K562 (cell line): ENCODE results near the gene PPP1R37. TPM values are rescaled to one million over a fixed set of nuclear protein-coding genes. Genes with fewer than 3 reads are reported as not detected.

Source experiments
- ATAC-seq: fragments of 200-7000 bp; cut with Tn5 transposase; 3 replicates; pipeline ENCODE4 v1.9.1; 2020; ENCODE audit warnings: moderate library complexity
- BruUV-seq: library from RNA; stranded (reverse); fragments of 400-500 nt; replicated peaks from 2 replicates; lab custom pipeline; 2021; lab: Mats Ljungman, UMichigan
- CTCF ChIA-PET: fragments of 300-600 bp; formaldehyde crosslinking; extraction: SDS; loops from one replicate; lab custom pipeline; 2021; ENCODE audit warnings: low intra/inter-chr PET ratio; lab: Yijun Ruan, JAX
- POLR2A ChIA-PET: fragments of 300-600, 350-650 bp; sonication (Branson Sonifier 250); formaldehyde crosslinking; extraction: SDS; loops from one replicate; lab custom pipeline; 2021; ENCODE audit warnings: antibody characterized with exemption, inconsistent platforms; lab: Yijun Ruan, JAX
- DNase-seq, 4 experiments: peaks; one replicate each; pipeline versions ENCODE4 v3.0.0 to v3.0.0-alpha.2; 2011 to 2018; ENCODE audit warnings: low spot score in 3 of 4, mixed read lengths in 3 of 4; ENCODE audit errors: extremely low read depth in 1 of 4
- FAIRE-seq: peaks from 2 replicates; lab custom pipeline; 2011; peaks lifted over from hg19 to GRCh38; lab: Jason Lieb, UNC
- H2AFZ ChIP-seq: 2 replicates; pipeline ENCODE4 v1.6.0; 2011; ENCODE audit warnings: low read depth, low read length, control low read depth, inconsistent platforms
- H3K27ac ChIP-seq: fragments of 200-600 bp; 3 replicates; pipeline ENCODE4 v1.8.0; 2011; ENCODE audit warnings: low read depth, mild to moderate bottlenecking, control low read depth, inconsistent platforms, low read length, moderate library complexity, mixed read lengths; ENCODE audit errors: extremely low read depth
- H3K27me3 ChIP-seq, 2 experiments: fragments of 300-600 bp in 1 of 2; 2 replicates in 1 of 2; 3 replicates in 1 of 2; pipeline versions ENCODE4 v1.6.0 to v1.8.0; 2011; ENCODE audit warnings: inconsistent platforms in 2 of 2, low read length in 2 of 2, mild to moderate bottlenecking in 1 of 2, mixed read lengths in 1 of 2, moderate library complexity in 1 of 2; ENCODE audit not compliant: control insufficient read depth in 2 of 2, insufficient read depth in 2 of 2
- H3K36me3 ChIP-seq: fragments of 300-600 bp; 3 replicates; pipeline ENCODE4 v1.8.0; 2011; ENCODE audit warnings: mild to moderate bottlenecking, low read length, inconsistent platforms; ENCODE audit not compliant: control insufficient read depth, insufficient read depth
- H3K4me1 ChIP-seq, 2 experiments: fragments of 200-600 bp in 1 of 2; replicated peaks in 1 of 2; 2 replicates in 1 of 2; 3 replicates in 1 of 2; pipeline versions ENCODE4 v1.5.1 to v1.8.0; 2011; ENCODE audit warnings: inconsistent platforms in 2 of 2, low read length in 2 of 2, mild to moderate bottlenecking in 1 of 2, mixed read lengths in 1 of 2, moderate library complexity in 1 of 2; ENCODE audit not compliant: control insufficient read depth in 2 of 2, insufficient read depth in 2 of 2
- H3K4me2 ChIP-seq: 2 replicates; pipeline ENCODE4 v1.6.1; 2011; ENCODE audit warnings: low read length, control low read depth, inconsistent platforms, mixed read lengths; ENCODE audit not compliant: insufficient read depth
- H3K4me3 ChIP-seq: fragments of 200-600 bp; sonication (generic), shearing (Covaris generic); 2 replicates; pipeline ENCODE4 v1.5.1; 2016; ENCODE audit warnings: control low read depth, inconsistent platforms
- H3K79me2 ChIP-seq: fragments of 200-600 bp; 3 replicates; pipeline ENCODE4 v1.8.0; 2011; ENCODE audit warnings: low read length, inconsistent platforms; ENCODE audit not compliant: control insufficient read depth, insufficient read depth
- H3K9ac ChIP-seq, 2 experiments: 2 replicates each; pipeline versions ENCODE4 v1.6.0 to v1.6.1; 2011; ENCODE audit warnings: low read depth in 2 of 2, low read length in 2 of 2, control low read depth in 1 of 2, inconsistent platforms in 1 of 2, mild to moderate bottlenecking in 1 of 2, mixed read lengths in 1 of 2; ENCODE audit not compliant: insufficient read depth in 1 of 2
- H3K9me1 ChIP-seq: one replicate; pipeline ENCODE4 v1.6.0; 2011; ENCODE audit warnings: inconsistent platforms, mild to moderate bottlenecking, low read length, moderate library complexity; ENCODE audit not compliant: control insufficient read depth, insufficient read depth
- H3K9me3 ChIP-seq: replicated peaks from 2 replicates; pipeline ENCODE4 v1.5.1; 2011; ENCODE audit warnings: low read depth, low read length, inconsistent platforms; ENCODE audit not compliant: control insufficient read depth, insufficient read depth
- H4K20me1 ChIP-seq: replicated peaks from 2 replicates; pipeline ENCODE4 v1.6.1; 2011; ENCODE audit warnings: low read length, inconsistent platforms, mixed read lengths; ENCODE audit not compliant: control insufficient read depth, insufficient read depth
- POLR2G ChIP-seq: fragments of 200-400 bp; formaldehyde crosslinking; IDR thresholded peaks from 2 replicates; pipeline ENCODE4 v1.6.1; 2017; ENCODE audit warnings: low read depth, mild to moderate bottlenecking, antibody characterized with exemption, low read length, moderate library complexity
- RBM15 ChIP-seq: fragments of 200-400 bp; formaldehyde crosslinking; IDR thresholded peaks from 2 replicates; pipeline ENCODE4 v1.6.1; 2018; ENCODE audit warnings: mild to moderate bottlenecking, low read length, moderate library complexity; ENCODE audit not compliant: insufficient read depth
- WGBS: fragments of 100-300 bp; shearing (Covaris generic); methylation state at CpG from one replicate; pipeline ENCODE4 v1.1.6; 2016; ENCODE audit warnings: low coverage, mixed read lengths; ENCODE audit not compliant: insufficient coverage; ENCODE audit errors: missing lambda C conversion rate; 5-methylcytosine and 5-hydroxymethylcytosine counted together
- in situ Hi-C: fragments of 300-500 bp; cut with MboI; formaldehyde crosslinking; loops from 4 replicates; pipeline ENCODE4 v1.15.0; 2018; ENCODE audit warnings: inconsistent platforms, mixed read lengths
- intact Hi-C: fragments of 100-400 bp; cut with micrococcal nuclease; formaldehyde crosslinking; loops from 2 replicates; pipeline ENCODE4 v1.14.2; 2022
- polyA plus RNA-seq, 8 experiments: library from polyadenylated mRNA; depleted of rRNA in 4 of 8; stranded (reverse) in 5 of 8; unstranded in 3 of 8; fragments of >200 nt; fragmentation: Nextera tagmentation in 2 of 8; fragmentation: Illumina TruSeq in 1 of 8; extraction: Ambion mirVana in 2 of 8; extraction: Trizol in 1 of 8; gene quantifications; 2 replicates each; pipeline versions ENCODE4 v1.2.1 to v1.2.3, GENCODE V29; 2011 to 2014; ENCODE audit warnings: inconsistent platforms in 1 of 8, missing spikeins in 1 of 8
- total RNA-seq, 7 experiments: library from RNA; depleted of rRNA in 6 of 7; stranded (reverse); fragments of >200 nt in 6 of 7; fragmentation: Illumina TruSeq in 2 of 7; extraction: Trizol in 2 of 7; gene quantifications; 2 replicates each; pipeline versions ENCODE4 v1.2.1 to v1.2.3, GENCODE V29; 2011 to 2021; ENCODE audit warnings: low replicate concordance in 1 of 7
- TF ChIP-seq, protein P1 (sequence below): sonication (generic); formaldehyde crosslinking; IDR thresholded peaks from 2 replicates; pipeline ENCODE4 v1.9.0; 2022; ENCODE audit warnings: mild to moderate bottlenecking, missing genetic modification reagents

The PPP1R37 gene
- total and polyA plus RNA-seq, 9 of the 15 experiments (the other 6 are each of a cell fraction or from before 2014, with no cell fraction given) = 0.04 to 20.3 (median 7.3) TPM

DNA sequence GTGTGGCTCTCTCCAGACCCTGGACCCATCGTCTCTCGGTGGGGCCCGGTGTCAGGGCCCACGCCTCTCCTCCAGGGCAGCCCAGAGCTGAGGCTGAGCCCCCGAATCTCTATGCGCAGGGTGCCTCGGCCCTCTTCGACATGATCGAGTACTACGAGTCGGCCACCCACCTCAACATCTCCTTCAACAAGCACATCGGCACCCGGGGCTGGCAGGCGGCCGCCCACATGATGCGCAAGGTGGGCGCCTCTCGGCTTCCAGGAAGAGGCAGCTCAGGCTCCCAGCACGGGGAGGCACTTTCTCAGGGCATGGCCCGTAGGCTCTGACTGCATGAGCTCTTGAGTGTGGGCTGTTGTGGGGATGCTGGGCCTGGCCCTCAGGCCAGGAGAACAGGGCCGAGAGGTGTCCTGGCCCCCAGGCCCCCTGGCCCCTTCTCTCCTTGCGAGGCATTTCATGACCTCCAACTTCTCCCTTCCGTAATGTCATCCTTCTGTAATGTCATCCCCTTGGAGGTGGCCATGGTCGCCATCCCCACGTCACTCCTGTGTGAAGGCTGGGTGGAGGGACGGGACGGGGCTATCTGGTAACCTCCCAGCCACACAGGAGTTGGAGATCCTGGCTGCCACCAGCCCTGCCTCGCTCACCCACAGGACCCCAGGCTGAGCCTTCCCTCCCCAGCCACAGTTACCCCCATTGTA is 48.4 kb downstream of the PPP1R37 start:
- DNase-seq = no peak

More for the DNA sequence above, 48.4 kb downstream of the PPP1R37 start:
- Histone ChIP-seq H3K9ac (peak overlapping the region in 1 of 2 experiments; percentile 56; a peak in 2 of 4 replicates), H3K4me1 (peaks cover 0 to 62% of the 10 kb centered on the region in 2 experiments; a peak in 2 of 5 replicates), H3K36me3 (peaks cover 51% of the 10 kb centered on the region; the same call in 1 of the 3 replicates), H3K79me2 (peaks cover 10% of the 10 kb centered on the region; the same call in 2 of the 3 replicates), H2AFZ (no peak overlapping the region), H3K4me3 (no peak overlapping the region), H3K4me2 (no peak overlapping the region), H3K9me1 (no peaks in the 10 kb centered on the region), H4K20me1 (peaks cover 3% of the 10 kb centered on the region; the same call in 1 of the 2 replicates), H3K27ac (no peak overlapping the region), H3K9me3 (no peaks in the 10 kb centered on the region), H3K27me3 (no peaks in the 10 kb centered on the region)
- no TSS peak for BruUV-seq
- in situ Hi-C loops = no loop called here
- intact Hi-C loops = no loop called here
- ChIA-PET POLR2A (interaction anchor here (1.1 kb wide), 1 partner anchor 20 kb away, joined by 3 read pairs; the partner anchor contains the start of gene NKPD1), CTCF (no interaction called here)
- no peak for FAIRE-seq
- TF ChIP-seq POLR2G (0 out of 2 replicates have a peak, but pooled peaks have one; percentile 25), RBM15 (no peak)
- TF ChIP-seq, protein P1, sequence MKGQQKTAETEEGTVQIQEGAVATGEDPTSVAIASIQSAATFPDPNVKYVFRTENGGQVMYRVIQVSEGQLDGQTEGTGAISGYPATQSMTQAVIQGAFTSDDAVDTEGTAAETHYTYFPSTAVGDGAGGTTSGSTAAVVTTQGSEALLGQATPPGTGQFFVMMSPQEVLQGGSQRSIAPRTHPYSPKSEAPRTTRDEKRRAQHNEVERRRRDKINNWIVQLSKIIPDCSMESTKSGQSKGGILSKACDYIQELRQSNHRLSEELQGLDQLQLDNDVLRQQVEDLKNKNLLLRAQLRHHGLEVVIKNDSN = no peak
- WGBS = 96% methylated on average over 24 of the region's 28 CpGs
- ATAC-seq = no peak
